RWPE1 (cell line): ENCODE results near the gene MGAT5.

Source experiments
- CTCF ChIA-PET: fragments of 350-600 bp; sonication (Branson Sonifier 250); formaldehyde crosslinking; extraction: SDS; loops from one replicate; lab custom pipeline; 2021; lab: Yijun Ruan, JAX
- POLR2A ChIA-PET: fragments of 400-600 bp; formaldehyde crosslinking; extraction: SDS; loops from one replicate; lab custom pipeline; 2020; ENCODE audit warnings: antibody characterized with exemption; ENCODE audit not compliant: low non-redundant PET; lab: Yijun Ruan, JAX
- DNase-seq: peaks from one replicate; pipeline ENCODE4 v3.0.0; 2012; ENCODE audit warnings: low spot score
- H3K27ac ChIP-seq: fragments of 450-650 bp; 2 replicates; pipeline ENCODE4 v1.5.1; 2017
- CTCF ChIP-seq: fragments of 450-650 bp; conservative IDR thresholded peaks from 2 replicates; pipeline ENCODE4 v1.5.1; 2017; ENCODE audit warnings: low read depth, mild to moderate bottlenecking

The MGAT5 gene

GRCh38 chr2:134502104-134502503 is 248.2 kb downstream of the MGAT5 start:
- CTCF ChIA-PET, result no interaction called here
- POLR2A ChIA-PET, result no interaction called here
- H3K27ac ChIP-seq, result no peak overlapping the region
- DNase-seq, result no peak
- no peak for TF ChIP-seq CTCF
